Activated T-helper 17 cell treated with anti-CD3 and anti-CD28 coated beads, Interleukin-2, amount 50 U/mL, for 72 hours (primary cell): ENCODE data around the gene COL4A1. TPM values are rescaled to one million over a fixed set of nuclear protein-coding genes. Genes with fewer than 3 reads are reported as not detected.

Experiments
- ATAC-seq: fragments of 150-1000 bp; cut with Tn5 transposase; replicated peaks from 2 replicates; pipeline ENCODE4 v1.10.0; 2021; ENCODE audit warnings: mild to moderate bottlenecking, moderate library complexity
- H3K27ac Mint-ChIP-seq: one replicate; pipeline ENCODE4 v1.8.0; 2022; ENCODE audit warnings: mixed read lengths
- H3K27me3 Mint-ChIP-seq: one replicate; pipeline ENCODE4 v1.8.0; 2022; ENCODE audit warnings: mixed read lengths
- H3K36me3 Mint-ChIP-seq: one replicate; pipeline ENCODE4 v1.8.0; 2022; ENCODE audit warnings: low read depth, mild to moderate bottlenecking, mixed read lengths
- H3K4me1 Mint-ChIP-seq: one replicate; pipeline ENCODE4 v1.8.0; 2022; ENCODE audit warnings: mixed read lengths
- H3K4me3 Mint-ChIP-seq: one replicate; pipeline ENCODE4 v1.8.0; 2022; ENCODE audit warnings: mild to moderate bottlenecking, mixed read lengths
- H3K9me3 Mint-ChIP-seq: one replicate; pipeline ENCODE4 v1.8.0; 2022; ENCODE audit warnings: mixed read lengths
- total RNA-seq, 2 donors: library from RNA; stranded (reverse); gene quantifications; one replicate each; pipeline ENCODE4 v1.2.3, GENCODE V29; 2022

Gene COL4A1
- total RNA-seq, 2 donors from 2014 or later: not detected

- Mint-ChIP-seq H3K27ac (no peak overlapping the region), H3K4me3 (no peak overlapping the region), H3K36me3 (no peaks in the 10 kb centered on the region), H3K4me1 (no peaks in the 10 kb centered on the region), H3K27me3 (peaks cover 16% of the 10 kb centered on the region), H3K9me3 (no peaks in the 10 kb centered on the region)
- ATAC-seq: no peak
Measured at GRCh38 chr13:110215606-110216005, 91.4 kb downstream of the COL4A1 start.

- no peaks in the 10 kb centered on the region for H3K36me3 Mint-ChIP-seq
- no peaks in the 10 kb centered on the region for H3K9me3 Mint-ChIP-seq
- ATAC-seq: no peak
- H3K27me3 Mint-ChIP-seq: peaks cover 16% of the 10 kb centered on the region
- no peak overlapping the region for H3K4me3 Mint-ChIP-seq
- no peak overlapping the region for H3K27ac Mint-ChIP-seq
- no peaks in the 10 kb centered on the region for H3K4me1 Mint-ChIP-seq
Measured at GRCh38 chr13:110214637-110215036, 92.3 kb downstream of the COL4A1 start.

DNA sequence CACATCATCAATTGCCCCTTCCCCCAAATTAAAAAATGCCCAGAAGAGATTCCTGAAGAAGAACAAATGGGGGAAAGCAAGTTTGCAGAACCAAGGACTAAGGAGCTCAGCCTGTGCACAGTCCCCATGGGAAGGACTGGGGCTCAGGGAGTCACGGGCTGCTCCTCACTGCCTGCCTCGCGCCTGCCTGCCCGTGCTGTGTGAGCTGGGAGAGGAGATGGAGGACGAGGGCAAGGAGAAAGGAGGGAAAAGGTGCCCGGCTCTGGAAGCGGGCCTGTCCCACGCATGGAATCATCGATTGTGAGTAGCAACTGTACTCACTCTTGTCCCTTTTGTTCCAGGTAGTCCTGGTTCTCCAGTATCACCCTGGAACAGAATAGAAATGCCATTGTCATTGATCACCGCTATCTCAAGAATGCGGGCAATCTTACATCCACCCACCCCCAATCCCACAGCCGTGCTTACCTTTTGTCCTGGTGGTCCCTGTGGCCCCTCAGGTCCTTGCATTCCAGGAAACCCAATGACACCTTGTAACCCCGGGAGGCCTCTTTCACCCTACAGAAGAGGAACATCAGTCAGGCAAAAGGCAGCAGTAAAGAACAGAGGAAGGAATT, 93.4 kb downstream of the COL4A1 start:
- no peak for ATAC-seq
- Mint-ChIP-seq H3K4me1 (no peaks in the 10 kb centered on the region), H3K4me3 (no peak overlapping the region), H3K36me3 (no peaks in the 10 kb centered on the region), H3K27ac (no peak overlapping the region), H3K9me3 (no peaks in the 10 kb centered on the region), H3K27me3 (peaks cover 16% of the 10 kb centered on the region)

GRCh38 chr13:110212529-110212928, 94.4 kb downstream of the COL4A1 start:
- H3K4me3 Mint-ChIP-seq: no peak overlapping the region

DNA sequence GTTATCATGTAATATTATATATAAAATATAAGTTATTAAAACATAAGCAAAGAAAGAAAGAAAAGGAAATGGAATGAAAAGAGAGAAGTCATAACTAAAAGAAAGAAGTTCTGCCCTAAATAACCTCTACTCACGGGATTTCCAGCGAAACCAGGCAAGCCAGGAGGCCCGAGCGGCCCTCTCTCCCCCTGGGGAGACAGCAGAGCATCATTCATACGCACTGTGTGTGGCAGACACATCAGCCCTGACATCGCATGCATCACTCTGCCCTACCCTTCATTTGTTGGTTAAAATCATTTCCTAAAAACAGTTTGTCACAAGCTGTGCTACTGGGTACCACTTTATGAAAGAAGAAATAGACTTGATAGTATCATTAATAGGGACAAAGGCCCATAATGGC, 95.2 kb downstream of the COL4A1 start:
- Mint-ChIP-seq H3K27me3 (peaks cover under 1% of the 10 kb centered on the region), H3K36me3 (no peaks in the 10 kb centered on the region), H3K27ac (no peak overlapping the region), H3K9me3 (no peaks in the 10 kb centered on the region), H3K4me1 (no peaks in the 10 kb centered on the region), H3K4me3 (no peak overlapping the region)
- ATAC-seq: no peak

More at GRCh38 chr13:110212529-110212928, 94.4 kb downstream of the COL4A1 start:
- H3K27me3 Mint-ChIP-seq: peaks cover 8% of the 10 kb centered on the region
- no peak overlapping the region for H3K27ac Mint-ChIP-seq
- no peaks in the 10 kb centered on the region for H3K36me3 Mint-ChIP-seq
- no peaks in the 10 kb centered on the region for H3K9me3 Mint-ChIP-seq
- ATAC-seq: no peak
- H3K4me1 Mint-ChIP-seq: no peaks in the 10 kb centered on the region

DNA sequence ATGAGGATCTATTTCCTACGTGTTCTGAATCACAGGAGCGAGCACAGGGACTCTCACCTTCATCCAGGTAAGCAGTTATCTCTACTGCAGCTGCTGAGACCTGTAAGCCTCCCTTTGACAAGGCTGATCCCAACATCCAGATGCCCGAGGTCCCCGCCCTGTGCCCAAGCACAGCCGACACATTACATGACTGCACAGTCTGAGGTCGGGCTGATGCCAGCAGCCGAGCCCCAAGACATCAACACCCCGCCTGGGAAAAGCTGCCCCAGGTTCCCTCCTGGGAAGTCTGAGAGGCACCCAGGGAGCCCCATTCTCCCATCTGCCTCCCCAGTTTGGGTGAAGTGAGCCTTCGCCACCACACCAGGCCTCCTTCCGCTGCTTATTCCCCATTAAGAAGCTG, 95.9 kb downstream of the COL4A1 start:
- Mint-ChIP-seq H3K4me3 (no peak overlapping the region), H3K27ac (no peak overlapping the region), H3K4me1 (no peaks in the 10 kb centered on the region), H3K27me3 (no peaks in the 10 kb centered on the region), H3K9me3 (no peaks in the 10 kb centered on the region), H3K36me3 (no peaks in the 10 kb centered on the region)
- no peak for ATAC-seq

GRCh38 chr13:110210604-110210985, 96.4 kb downstream of the COL4A1 start:
- no peak for ATAC-seq

GRCh38 chr13:110209950-110210603, 96.9 kb downstream of the COL4A1 start:
- no peak for ATAC-seq

More at GRCh38 chr13:110210604-110210985, 96.4 kb downstream of the COL4A1 start:
- H3K4me1 Mint-ChIP-seq: no peaks in the 10 kb centered on the region
- H3K9me3 Mint-ChIP-seq: no peaks in the 10 kb centered on the region
- no peaks in the 10 kb centered on the region for H3K36me3 Mint-ChIP-seq
- no peak overlapping the region for H3K27ac Mint-ChIP-seq
- H3K4me3 Mint-ChIP-seq: no peak overlapping the region
- H3K27me3 Mint-ChIP-seq: no peaks in the 10 kb centered on the region

DNA sequence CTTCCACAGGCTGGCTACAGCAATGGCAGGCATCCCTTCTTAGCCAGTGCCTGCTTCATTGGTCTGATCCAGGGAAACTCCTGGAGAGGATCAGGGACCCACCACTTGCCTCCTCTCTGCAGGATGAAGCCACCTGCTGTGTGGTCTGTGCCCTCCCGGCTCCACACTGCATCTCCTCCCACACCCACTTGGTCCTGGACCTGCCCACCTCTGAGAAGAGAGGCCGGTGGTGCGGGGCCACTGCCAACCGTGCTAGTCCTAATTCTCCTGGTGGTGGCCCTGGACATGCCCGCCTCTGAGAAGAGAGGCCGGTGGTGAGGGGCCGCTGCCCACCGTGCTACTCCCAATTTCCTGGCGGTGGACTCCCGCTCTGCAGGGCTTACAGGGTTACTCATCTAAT, 98.8 kb downstream of the COL4A1 start:
- H3K36me3 Mint-ChIP-seq: no peaks in the 10 kb centered on the region
- no peaks in the 10 kb centered on the region for H3K27me3 Mint-ChIP-seq
- H3K27ac Mint-ChIP-seq: no peak overlapping the region
- H3K9me3 Mint-ChIP-seq: no peaks in the 10 kb centered on the region
- H3K4me3 Mint-ChIP-seq: no peak overlapping the region
- H3K4me1 Mint-ChIP-seq: no peaks in the 10 kb centered on the region
- no peak for ATAC-seq

More at GRCh38 chr13:110209950-110210603, 96.9 kb downstream of the COL4A1 start:
- Mint-ChIP-seq H3K27me3 (no peaks in the 10 kb centered on the region), H3K4me3 (no peak overlapping the region), H3K4me1 (no peaks in the 10 kb centered on the region), H3K27ac (no peak overlapping the region), H3K36me3 (no peaks in the 10 kb centered on the region), H3K9me3 (no peaks in the 10 kb centered on the region)

GRCh38 chr13:110206996-110207395, 100.0 kb downstream of the COL4A1 start:
- ATAC-seq: no peak
- Mint-ChIP-seq H3K36me3 (no peaks in the 10 kb centered on the region), H3K27me3 (no peaks in the 10 kb centered on the region)

DNA sequence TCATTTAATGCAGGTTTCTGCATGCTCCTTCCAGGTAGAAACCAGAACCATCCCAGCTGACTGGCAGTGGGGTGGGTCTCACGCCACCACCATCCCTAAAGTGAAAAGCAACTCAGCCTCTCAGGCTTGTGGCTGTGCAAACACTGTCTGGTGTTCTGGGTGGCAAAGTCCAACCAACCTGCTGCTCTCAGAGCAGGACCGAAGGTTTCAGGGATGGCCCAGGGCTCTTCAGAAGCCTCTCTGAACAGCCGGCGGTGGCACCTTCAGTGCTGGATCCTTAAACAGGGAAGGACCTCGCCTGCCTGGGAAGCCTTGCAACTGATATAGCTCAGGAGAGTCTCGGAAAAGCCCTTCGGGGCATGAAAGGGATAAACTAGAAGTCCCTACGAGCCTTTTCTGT, 100.8 kb downstream of the COL4A1 start:
- Mint-ChIP-seq H3K4me3 (no peak overlapping the region), H3K27ac (no peak overlapping the region), H3K27me3 (no peaks in the 10 kb centered on the region), H3K36me3 (no peaks in the 10 kb centered on the region), H3K9me3 (no peaks in the 10 kb centered on the region), H3K4me1 (no peaks in the 10 kb centered on the region)
- ATAC-seq: no peak

More at GRCh38 chr13:110206996-110207395, 100.0 kb downstream of the COL4A1 start:
- H3K4me1 Mint-ChIP-seq: no peaks in the 10 kb centered on the region
- H3K9me3 Mint-ChIP-seq: no peaks in the 10 kb centered on the region
- no peak overlapping the region for H3K27ac Mint-ChIP-seq
- H3K4me3 Mint-ChIP-seq: no peak overlapping the region

DNA sequence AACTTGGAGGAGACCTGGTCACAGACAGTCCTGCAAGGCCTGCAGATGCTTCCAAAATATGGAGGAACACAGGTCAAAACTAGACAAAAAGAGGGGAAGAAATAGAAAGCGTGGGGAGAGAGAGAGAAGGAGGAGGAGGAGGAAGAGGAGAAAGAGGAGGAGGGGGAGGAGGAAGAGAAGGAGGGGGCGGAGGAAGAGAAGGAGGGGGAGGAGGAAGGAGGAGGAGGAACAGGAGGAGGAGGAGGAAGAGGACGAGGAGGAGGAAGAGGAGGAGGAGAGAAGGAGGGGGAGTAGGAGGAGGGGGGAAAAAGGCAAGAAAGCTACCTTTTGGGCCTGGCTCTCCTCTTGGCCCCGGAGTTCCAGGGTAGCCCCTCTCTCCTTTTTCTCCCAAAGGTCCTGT, 105.8 kb downstream of the COL4A1 start:
- H3K27ac Mint-ChIP-seq: no peak overlapping the region
- H3K4me1 Mint-ChIP-seq: no peaks in the 10 kb centered on the region
- H3K4me3 Mint-ChIP-seq: no peak overlapping the region
- H3K36me3 Mint-ChIP-seq: no peaks in the 10 kb centered on the region
- H3K27me3 Mint-ChIP-seq: peaks cover 22% of the 10 kb centered on the region
- H3K9me3 Mint-ChIP-seq: no peaks in the 10 kb centered on the region
- ATAC-seq: no peak

GRCh38 chr13:110200276-110200870, 106.6 kb downstream of the COL4A1 start:
- no peak overlapping the region for H3K27ac Mint-ChIP-seq
- no peak for ATAC-seq
- no peak overlapping the region for H3K4me3 Mint-ChIP-seq
- no peaks in the 10 kb centered on the region for H3K4me1 Mint-ChIP-seq
- H3K27me3 Mint-ChIP-seq: peaks cover 26% of the 10 kb centered on the region
- no peaks in the 10 kb centered on the region for H3K36me3 Mint-ChIP-seq
- no peaks in the 10 kb centered on the region for H3K9me3 Mint-ChIP-seq

DNA sequence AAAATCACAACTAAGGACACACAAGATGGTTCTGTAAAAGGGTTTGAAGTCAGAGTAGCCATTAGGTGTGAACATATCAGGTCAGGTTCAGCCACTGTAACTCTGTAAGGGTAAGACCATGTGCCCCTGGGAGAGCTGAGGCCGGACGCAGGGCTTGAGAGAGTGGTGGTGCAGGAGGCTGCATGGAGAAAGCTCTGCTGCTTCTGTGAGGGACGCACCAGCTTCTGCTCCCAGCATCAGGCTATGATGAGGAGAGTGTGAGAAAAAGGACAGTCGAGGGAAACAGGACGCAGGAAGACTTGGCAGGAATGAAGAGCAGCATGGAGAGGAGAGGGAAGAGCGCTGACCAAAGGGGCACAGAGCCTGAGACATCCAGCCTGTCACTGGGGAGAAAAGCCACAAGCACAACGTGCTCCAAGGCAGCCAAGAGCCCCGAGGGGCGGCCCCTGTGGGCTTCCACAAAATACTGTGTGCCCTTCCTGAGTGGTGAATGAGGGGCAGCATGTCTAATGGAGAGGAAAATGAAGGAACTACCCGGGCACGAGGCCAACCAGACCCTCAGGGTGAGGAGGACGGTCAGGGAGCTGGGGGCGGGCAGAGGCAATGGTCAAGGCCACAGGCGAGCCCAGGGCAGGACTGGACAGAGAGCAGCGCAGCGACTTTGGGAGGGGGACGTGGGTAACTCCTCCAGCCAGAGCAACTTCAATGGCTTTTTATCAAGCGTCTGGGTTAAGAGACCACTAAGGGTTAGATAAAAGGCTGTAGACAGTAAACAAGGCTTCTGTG, 107.7 kb downstream of the COL4A1 start:
- Mint-ChIP-seq H3K27ac (no peak overlapping the region), H3K36me3 (no peaks in the 10 kb centered on the region), H3K4me1 (no peaks in the 10 kb centered on the region), H3K9me3 (no peaks in the 10 kb centered on the region), H3K4me3 (no peak overlapping the region), H3K27me3 (peaks cover 28% of the 10 kb centered on the region)
- no peak for ATAC-seq
